Pons (tissue), 1 donor: ENCODE results near the gene MRPS23.
A peak's percentile ranks its signal among the peaks of the same experiment; 100 is the strongest.

Experiments used
- DNase-seq: peaks from one replicate; pipeline ENCODE4 v3.0.0-alpha.2; 2016; ENCODE audit warnings: low spot score

The MRPS23 gene

DNA sequence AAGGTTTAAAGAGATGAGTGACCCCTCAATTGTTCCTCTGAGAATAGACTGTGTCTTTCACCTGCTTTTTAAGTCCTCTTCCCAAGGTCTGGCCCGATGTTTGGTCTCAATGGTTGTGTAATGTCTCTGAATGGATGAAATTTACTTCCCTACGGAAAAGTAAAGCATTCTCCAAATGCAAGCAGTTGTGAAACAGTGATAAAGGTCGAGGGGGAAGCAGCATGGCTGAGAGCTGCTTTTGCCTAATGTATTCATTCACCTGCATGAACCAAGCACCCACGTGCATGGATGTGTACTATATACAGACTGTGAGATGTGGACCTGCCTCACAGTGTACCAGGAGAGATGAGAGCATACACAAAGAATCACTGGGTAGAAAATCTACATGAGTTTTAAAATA lies 11.4 kb downstream of the MRPS23 start:
- DNase-seq = no peak

DNA sequence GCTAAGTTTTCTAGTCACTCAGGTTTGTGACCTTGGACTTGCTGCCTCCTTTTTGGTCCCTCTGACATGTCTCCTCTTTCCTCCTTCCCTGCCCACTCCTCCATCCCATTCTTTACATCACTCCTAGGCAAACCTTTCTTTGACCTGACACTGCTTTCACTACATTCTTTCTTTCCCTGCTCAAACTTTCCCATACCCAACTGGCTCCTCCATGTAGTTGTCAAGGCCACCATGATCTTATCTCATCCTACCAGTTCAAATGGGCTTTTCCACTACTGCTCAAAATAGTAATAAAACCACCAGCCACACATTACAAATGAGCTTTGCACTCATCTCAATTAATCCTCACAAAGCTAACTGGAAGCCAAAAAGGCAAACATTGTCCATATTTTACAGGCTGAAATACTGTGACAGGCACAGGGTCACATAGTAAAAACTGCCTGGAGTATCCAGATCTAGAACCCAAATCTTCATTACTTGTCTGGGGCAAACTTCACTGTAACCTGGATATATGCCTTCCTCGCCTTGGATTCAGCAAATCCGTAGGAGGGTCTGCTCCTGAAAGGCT lies 14.4 kb downstream of the MRPS23 start:
- DNase-seq = no peak

GRCh38 chr17:57834146-57834741 lies 15.6 kb downstream of the MRPS23 start:
- DNase-seq = peak; percentile 20

DNA sequence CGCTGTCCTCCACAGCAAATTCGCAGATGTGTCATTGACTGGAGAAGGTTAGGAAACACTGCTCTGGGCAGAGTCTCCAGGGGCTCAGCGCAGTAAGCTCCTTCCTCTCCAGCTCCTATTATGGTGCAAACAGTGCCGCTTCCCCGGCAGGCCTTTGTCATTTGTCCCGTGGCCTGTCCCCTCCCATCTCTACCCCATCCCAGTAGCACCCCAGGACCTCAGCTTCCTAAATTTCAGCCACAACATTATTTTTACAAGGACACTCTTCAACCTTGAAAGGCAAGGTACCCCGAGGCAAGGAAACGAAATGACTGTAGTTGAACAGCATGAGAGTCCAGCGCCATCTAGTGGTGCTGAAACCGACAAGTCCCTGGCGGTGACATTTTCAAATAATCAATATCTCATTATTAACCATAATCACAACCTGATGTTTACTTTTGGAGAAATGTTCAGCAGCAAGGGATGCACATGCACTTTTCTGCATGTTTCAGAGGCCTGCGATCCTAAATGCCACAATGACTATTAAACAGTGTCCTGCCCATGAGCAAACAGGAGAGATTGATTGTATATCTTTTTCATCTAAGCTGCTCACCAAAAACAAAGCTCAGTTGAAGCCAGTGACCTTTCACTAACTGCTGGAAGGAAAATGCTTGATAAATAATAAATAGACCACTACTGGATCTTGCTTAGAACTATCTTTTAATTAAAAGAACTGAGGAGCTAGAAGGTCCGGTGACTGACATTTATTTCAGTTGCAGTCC lies 16.5 kb downstream of the MRPS23 start:
- DNase-seq = peak; percentile 82

DNA sequence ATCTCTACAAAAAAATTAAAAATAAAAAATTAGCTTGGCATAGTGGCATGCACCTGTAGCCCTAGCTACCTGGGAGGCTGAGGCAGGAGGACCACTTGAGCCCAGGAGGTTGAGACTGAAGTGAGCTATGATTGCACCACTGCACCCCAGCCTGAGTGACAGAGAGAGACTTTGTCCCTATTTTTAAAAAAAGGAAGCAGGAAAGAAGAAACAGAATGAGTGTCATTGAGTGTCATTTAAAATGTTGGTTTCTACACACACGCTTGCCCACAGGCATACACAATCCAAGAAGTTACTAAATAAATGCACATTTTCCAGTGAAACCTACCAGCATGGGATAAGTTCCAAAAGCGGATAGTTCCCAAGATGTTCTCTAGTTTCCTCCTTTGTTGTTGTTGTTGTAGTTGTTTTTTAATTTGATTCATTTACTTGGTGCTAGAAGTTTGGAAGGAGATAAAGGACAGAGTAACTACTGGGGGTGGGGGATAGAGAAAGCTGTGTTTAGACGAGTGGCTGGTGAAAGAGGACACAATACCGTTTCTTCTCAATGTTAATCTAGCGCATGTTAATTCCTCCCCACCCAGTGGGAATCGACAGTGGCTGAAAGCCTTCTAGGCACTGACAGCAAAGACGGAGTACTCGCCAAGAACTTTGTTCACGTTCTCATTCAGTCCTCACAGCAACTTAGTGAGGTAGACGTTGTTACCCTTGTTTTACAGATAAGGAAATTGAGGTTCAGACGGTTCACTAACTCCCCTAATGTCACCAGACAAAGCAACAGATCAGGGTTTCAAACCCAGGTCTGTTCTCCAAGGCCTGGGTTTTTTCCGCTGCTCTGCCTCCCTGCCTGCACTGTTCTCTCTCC lies 17.3 kb downstream of the MRPS23 start:
- peak; percentile 54 for DNase-seq

- DNase-seq = no peak
Measured at GRCh38 chr17:57830880-57831279, 19.0 kb downstream of the MRPS23 start.

- DNase-seq = no peak
Measured at GRCh38 chr17:57823469-57824401, 26.1 kb downstream of the MRPS23 start.

- DNase-seq = no peak
Measured at GRCh38 chr17:57819867-57820266, 30.0 kb downstream of the MRPS23 start.

GRCh38 chr17:57819285-57819684 lies 30.6 kb downstream of the MRPS23 start:
- DNase-seq = no peak

GRCh38 chr17:57818066-57818465 lies 31.8 kb downstream of the MRPS23 start:
- no peak for DNase-seq

DNA sequence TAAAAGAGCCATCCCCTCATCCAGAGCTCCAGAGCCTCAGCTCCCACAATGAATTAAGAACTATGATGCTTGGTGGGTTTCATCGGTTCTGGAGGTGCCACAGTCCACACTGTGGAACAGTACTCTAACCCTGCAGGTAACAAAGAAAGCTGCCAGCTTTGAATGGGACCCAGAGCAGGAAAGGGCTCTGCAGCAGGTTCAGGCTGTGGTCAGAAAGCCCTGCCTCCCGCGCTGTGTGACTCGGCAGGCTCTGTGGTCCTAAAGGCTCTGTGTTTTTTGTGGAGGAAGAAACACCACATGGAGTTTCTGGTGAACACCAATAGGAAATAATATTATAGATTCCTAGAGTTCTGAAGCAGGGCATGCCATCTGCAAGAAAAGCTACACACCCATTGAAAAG lies 32.5 kb downstream of the MRPS23 start:
- no peak for DNase-seq

DNA sequence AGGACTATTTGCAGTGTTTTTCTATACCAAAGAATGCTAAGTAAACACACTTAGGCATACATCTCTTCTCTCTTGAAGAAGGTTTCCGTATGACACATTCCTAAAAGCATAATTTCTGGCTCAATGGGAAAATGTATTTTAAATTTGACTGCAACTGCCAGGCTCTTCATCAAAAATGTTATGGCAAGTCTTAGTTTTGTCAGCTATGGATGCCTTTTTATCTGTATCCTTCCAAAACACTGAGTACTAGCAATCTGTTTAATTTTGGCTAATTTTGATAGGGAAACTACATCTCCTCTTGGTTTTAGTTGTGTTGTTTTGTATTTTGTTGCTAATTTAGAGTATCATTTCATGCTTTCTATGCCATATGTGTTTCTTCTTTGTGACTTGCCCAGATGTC lies 35.4 kb downstream of the MRPS23 start:
- DNase-seq = no peak

DNA sequence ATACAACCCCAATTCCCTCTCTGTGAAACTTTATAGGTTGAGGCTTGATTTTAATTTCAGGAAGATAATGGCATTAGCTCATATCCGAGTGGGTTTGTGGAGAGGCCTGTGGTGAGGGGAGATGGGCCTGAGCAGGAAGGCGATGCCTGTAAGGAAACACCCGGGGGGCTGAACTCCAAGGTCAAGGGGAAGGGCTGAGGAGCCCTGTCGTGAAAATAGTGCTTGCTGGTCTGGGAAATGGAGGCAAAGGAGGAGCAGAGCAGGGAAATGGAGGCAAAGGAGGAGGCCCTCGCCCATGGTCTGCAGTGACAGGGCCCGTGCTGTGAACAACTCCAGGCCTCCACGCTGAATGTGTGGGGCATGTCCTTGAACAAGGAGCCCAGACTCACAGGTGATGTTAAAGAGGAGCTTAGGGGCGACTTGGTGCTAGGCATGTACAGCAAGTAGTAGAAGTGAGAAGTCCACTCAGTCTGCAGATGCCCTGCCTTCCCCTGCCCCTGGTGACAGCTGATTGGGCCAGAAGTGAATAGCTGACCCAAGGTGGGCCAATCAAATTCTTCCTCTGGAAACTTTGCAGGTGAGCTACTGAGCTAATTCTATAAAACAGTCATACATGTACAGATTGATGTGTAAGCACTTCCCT lies 38.1 kb downstream of the MRPS23 start:
- no peak for DNase-seq

- DNase-seq = peak; percentile 69
Measured at GRCh38 chr17:57810721-57811637, 38.9 kb downstream of the MRPS23 start.

DNA sequence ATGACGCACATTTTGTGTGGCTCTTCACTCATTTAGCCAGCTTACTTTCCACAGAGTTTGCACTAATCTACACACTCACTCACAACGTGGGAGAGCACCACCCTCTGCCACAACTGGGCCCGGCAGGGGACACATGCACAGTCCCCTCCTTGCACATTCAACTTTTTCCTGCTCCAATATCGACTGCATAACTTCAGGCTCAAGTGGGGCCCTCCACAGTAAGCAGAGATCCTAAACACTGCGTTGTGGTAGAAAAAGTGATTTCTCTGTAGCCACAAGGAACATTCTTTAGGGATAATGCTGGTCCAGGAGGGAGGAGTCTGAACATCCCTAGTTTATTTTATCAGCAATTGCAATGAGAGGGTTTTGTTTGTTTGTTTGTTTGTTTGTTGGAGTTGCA lies 40.0 kb downstream of the MRPS23 start:
- DNase-seq = no peak

DNA sequence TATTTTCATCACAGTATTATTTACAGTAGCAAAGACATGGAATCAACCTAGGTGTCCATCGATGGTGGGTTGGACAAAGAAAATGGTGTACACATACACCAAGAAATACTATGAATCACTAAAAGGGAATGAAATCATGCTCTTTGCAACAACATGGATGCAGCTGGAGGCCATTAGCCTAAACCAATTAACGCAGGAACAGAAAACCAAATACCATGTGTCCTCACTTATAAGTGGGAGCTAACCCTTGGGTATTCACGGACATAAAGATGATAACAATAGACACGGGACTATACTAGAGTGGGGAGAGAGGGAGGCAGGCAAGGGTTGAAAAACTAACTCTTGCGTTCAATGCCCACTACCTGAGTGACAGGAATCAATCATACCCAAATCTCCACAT lies 41.0 kb downstream of the MRPS23 start:
- no peak for DNase-seq

DNA sequence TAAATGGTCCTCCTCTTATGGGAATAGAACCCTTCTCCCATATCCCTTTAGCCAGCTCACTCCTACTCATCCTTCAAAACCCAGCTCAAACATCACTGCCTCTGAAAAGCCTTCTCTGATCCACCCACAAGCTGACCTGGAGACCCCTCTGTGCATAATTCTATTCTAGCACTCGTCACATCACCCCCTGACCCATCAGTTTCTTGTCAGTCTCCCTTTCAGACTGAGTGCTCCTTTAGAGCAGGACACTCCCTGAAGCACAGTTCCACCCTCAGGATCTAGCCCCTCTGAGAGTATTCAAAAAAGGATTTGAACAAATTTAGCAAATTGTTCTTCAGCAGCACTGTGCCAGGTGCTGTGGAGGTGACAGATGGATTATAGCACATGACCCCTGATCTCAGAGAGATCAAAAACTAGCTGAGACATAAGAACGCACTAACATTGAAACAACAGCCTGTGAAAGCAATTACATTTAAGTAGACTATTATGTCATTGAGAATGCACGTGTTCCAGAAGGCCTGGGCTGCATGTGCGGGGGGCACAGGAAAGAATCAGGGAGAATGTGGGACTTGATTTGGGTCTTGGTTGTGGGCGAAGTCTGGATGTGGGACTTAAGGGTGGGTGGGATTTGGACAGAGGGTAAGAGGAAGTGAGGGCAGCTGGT lies 43.5 kb downstream of the MRPS23 start:
- DNase-seq = no peak

DNA sequence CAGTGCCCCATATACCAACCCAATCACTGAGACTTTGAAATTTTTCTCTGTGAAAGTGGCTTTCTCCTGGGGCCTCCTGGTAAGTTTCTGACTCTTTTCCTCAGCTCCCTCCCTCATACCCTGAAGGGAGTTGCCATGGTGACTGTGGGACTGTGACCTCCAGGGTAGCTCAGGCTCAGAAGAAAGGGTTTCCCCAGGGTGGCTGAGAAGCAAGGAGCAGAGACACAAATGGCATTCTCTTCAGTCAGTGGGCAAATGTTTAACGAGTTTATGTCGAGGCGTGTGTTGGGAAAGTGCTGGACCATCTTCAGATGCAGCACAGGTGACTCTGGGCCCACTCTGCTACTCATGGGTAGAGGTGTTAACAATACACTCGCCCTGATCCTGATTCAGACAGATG lies 46.8 kb downstream of the MRPS23 start:
- no peak for DNase-seq

DNA sequence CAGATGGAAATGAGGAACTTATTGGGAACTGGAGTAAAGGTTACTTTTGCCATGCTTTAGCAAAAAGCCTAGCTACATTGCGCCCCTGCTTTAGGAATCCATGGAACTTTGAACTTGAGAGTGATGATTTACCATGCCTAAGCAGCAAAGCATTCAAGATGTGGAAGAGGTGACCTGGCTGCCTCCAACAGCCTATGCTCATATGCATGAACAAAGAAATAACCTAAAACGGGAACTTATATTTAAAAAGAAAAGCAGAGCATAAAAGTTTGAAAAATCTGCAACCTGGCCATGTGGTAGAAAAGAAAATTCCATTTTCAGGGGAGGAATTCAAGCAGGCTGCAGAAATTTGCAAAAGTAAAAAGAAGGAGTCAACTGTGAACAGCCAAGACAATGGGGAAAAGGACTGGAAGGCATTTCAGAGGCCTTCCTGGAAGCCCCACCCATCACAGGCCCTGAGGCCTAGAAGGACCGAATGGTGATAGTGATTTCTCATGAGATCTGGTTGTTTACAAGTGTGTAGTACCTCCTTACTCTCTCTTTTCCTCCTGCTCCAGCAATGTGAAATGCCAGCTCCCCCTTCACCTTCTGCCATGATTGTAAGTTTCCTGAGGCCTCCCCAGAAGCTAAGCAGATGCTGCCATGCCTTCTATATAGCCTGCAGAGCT lies 48.7 kb downstream of the MRPS23 start:
- DNase-seq = no peak
